HepG2 (cell line): ENCODE results near the gene ZDBF2.

ENCODE experiments used
- ARNTL ChIP-seq: sonication (generic); formaldehyde crosslinking; IDR thresholded peaks from 2 replicates; pipeline ENCODE4 v1.4.0; 2020; ENCODE audit warnings: mild to moderate bottlenecking, missing genetic modification reagents
- CTCF ChIP-seq: sonication (generic); formaldehyde crosslinking; IDR thresholded peaks from 2 replicates; pipeline ENCODE4 v1.5.0; 2020; ENCODE audit warnings: mild to moderate bottlenecking, missing genetic modification reagents, moderate library complexity
- DPF2 ChIP-seq: sonication (generic); formaldehyde crosslinking; IDR thresholded peaks from 2 replicates; pipeline ENCODE4 v1.4.0; 2020; ENCODE audit warnings: mild to moderate bottlenecking, low read depth, missing genetic modification reagents, borderline replicate concordance
- EP300 ChIP-seq, 3 experiments: sonication (generic) in 1 of 3; formaldehyde crosslinking in 1 of 3; IDR thresholded peaks; 2 replicates each; pipeline versions ENCODE4 v1.5.1 to v1.6.1; 2011 to 2020; ENCODE audit warnings: low read depth in 2 of 3, low read length in 2 of 3, borderline replicate concordance in 1 of 3, improper control_type of control experiment in 1 of 3, mild to moderate bottlenecking in 1 of 3, missing genetic modification reagents in 1 of 3, moderate library complexity in 1 of 3
- POLR2A ChIP-seq, 2 experiments: IDR thresholded peaks; 2 replicates each; pipeline ENCODE4 v1.6.1; 2011; ENCODE audit warnings: low read depth in 2 of 2, low read length in 2 of 2, mild to moderate bottlenecking in 1 of 2, moderate library complexity in 1 of 2; ENCODE audit not compliant: insufficient read depth in 1 of 2
- RFXANK ChIP-seq: IDR thresholded peaks from 2 replicates; pipeline ENCODE4 v1.6.1; 2016
- SKI ChIP-seq: fragments of 450-650 bp; IDR thresholded peaks from one replicate; pipeline ENCODE4 v1.6.1; 2018; ENCODE audit warnings: mild to moderate bottlenecking; ENCODE audit not compliant: partially characterized antibody
- TEAD2 ChIP-seq: sonication (generic); formaldehyde crosslinking; IDR thresholded peaks from 2 replicates; pipeline ENCODE4 v1.9.0; 2021; ENCODE audit warnings: missing genetic modification reagents
- ZNF124 ChIP-seq: sonication (generic); formaldehyde crosslinking; IDR thresholded peaks from 2 replicates; pipeline ENCODE4 v1.4.0; 2020; ENCODE audit warnings: missing genetic modification reagents
- ZNF660 ChIP-seq: sonication (generic); formaldehyde crosslinking; IDR thresholded peaks from 2 replicates; pipeline ENCODE4 v1.5.1; 2020; ENCODE audit warnings: mild to moderate bottlenecking, low read depth, missing genetic modification reagents, borderline replicate concordance

GRCh38 chr2:206353685-206354084 lies 79.2 kb downstream of the ZDBF2 start:
- no peak for TF ChIP-seq TEAD2 (CRISPR knock-in tag)
- TF ChIP-seq EP300 (IDR thresholded peaks at IDR 0.05; ENCODE audit: low read depth in 2 of 2, low read length in 2 of 2), result no peak
- no peak for TF ChIP-seq EP300 (CRISPR knock-in tag; IDR thresholded peaks at IDR 0.05; ENCODE audit: borderline replicate concordance)
- no peak for TF ChIP-seq ZNF124 (CRISPR knock-in tag)
- no peak for TF ChIP-seq RFXANK (CRISPR knock-in tag)
- TF ChIP-seq CTCF (CRISPR knock-in tag), result no peak
- TF ChIP-seq DPF2 (CRISPR knock-in tag), result no peak
- no peak for TF ChIP-seq ARNTL (CRISPR knock-in tag)
- no peak for TF ChIP-seq POLR2A (IDR thresholded peaks at IDR 0.05; ENCODE audit: insufficient read depth in 1 of 2, low read depth in 2 of 2, low read length in 2 of 2)
- TF ChIP-seq SKI, result no peak
- no peak for TF ChIP-seq ZNF660
